HL-60/S4 treated with phorbol 12-myristate 13-acetate at 8.2 ng/mL for 4 days and 3 days (cell line): ENCODE results near the gene RHOXF2B.
"Not testable (repeated sequence)": the region's sequence is repeated elsewhere in the genome, so short reads cannot be mapped to it uniquely, and the experiment has no call there.

Experiments used
- in situ Hi-C: fragments of 300-500 bp; cut with MboI; formaldehyde crosslinking; loops from 2 replicates; pipeline ENCODE4 v1.15.0; 2022; ENCODE audit warnings: low sequenced_read_pairs

Gene RHOXF2B

DNA sequence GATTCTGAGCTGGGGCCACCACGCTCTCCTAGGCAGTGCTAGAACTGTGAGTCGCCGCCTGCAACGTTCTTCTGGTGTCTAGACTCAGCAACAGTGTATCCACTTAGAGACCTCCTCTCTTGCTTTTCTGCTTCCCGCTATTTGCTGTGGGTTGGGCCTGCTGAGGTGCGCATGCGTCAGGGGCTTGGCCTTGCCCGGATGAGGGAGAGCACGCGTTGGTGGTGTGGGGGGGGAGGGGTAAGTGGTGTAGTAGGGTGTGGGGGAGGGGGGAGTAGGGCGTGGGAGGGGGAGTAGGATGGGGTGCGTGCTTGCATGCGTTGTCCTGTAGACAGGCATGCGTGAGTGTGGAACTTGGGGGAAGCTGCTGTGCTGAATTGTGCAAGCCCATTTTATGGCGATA, at the start of gene RHOXF2B:
Gene RHOXF2B, minus strand, starts transcription at position 101 of the 400 bp plus-strand sequence. CDS start 138 bp downstream, outside the sequence.
- in situ Hi-C loops = not testable (repeated sequence)

DNA sequence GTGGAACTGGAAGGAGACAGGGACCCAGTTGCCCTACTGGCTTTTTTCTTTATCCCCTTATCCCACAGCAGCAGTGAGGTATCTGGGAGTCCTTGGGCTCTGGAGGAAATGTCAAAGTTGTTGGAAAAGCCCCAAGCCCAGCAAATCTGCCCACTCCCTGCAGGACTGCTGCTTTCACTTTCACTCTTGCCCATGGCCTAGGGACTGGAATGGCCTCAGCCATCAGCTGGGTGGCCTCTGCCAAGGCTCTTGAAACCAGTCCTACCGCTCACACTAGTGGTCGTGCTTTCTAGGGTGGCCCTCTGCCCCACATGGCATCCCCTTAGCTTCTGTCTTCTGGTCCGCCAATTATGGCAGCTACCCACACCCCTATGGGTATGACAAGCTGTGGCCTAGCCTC, 48.0 kb upstream of the RHOXF2B start:
- in situ Hi-C loops = no loop called here

DNA sequence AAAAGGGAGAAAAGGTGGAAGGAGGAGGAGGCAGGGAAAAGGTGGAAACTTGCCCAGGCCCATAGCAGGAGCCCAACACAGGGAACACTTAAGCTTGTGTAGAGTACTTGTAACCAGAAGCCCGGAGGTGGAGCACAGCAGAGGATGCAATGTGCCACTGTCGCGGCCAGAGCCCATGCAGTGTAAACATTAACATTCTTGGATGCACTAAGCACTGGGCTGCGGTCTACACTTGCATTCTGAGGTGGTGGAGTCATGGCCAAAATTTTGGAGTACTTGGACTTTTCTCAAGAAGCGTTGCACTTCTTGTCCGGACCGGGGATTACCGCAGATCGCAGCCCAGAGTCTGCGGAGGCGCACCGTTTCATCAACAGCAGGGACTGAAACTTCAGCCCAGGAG, 42.7 kb upstream of the RHOXF2B start:
- in situ Hi-C loops = no loop called here

DNA sequence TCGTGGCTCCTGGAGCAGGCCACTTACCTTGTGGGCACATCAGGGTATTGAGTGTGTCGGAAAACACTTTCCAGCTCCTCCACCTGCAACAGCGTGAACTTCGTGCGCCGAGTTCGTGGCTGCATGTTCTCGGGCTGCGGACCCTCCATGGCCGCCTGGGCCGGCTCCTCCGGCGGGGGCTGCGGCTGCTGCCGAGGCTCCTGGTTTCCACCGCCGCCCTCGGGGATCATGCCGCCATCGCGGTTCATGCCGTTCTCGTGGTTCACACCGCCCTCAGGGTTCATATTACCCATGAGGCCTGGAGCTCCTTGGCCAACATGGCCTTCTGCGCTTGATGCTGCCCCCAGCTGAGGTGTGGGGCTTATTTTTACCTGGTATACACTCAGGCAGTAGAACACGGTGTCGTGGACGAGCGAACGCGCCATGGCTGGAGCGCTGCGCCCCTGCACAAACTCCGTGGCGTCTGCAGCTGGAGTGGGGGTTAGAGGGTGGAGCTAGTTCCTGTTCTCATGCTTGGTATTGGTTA, 38.0 kb upstream of the RHOXF2B start, which contains the start of gene RHOXF1:
Gene RHOXF1, minus strand, starts transcription at position 476 of the 526 bp plus-strand sequence. Its CDS starts 51 bp downstream, at position 425.
- in situ Hi-C loops = no loop called here

DNA sequence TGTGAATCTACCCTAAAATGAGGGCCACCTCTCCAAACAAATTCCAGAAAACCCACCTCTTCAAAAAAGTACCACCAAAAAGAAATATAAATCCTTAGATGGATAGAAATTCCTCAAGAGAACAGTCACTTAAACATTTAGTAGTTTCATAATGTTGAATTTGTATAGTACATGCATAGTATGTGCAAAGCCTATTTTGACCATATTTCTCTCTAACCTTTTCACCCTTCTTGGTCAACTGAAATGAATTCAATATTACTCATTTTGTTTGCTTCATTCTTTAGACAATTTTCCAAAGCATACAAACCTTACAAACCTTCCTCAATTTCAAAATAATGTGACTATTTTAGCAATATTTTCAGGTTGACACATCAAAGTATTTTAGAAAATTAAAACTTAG, 34.1 kb upstream of the RHOXF2B start:
- in situ Hi-C loops = no loop called here

DNA sequence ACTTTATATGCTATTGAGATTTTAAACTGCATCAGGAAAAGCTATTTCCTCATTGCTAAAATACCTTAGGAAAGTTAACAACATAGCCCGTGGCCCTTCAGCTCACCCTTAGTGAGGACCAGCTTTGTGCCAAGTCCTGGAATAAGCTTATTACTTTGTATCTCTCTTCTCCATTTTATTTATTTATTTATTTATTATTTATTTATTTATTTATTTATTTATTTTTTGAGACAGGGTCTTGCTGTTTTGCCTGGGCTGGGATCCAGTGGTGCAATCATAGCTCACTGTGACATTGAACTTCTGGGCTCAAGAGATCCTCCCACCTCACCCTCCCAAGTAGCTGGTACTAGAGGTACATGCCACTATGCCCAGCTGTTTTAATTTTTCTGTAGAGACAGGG, 31.9 kb upstream of the RHOXF2B start:
- in situ Hi-C loops = no loop called here

DNA sequence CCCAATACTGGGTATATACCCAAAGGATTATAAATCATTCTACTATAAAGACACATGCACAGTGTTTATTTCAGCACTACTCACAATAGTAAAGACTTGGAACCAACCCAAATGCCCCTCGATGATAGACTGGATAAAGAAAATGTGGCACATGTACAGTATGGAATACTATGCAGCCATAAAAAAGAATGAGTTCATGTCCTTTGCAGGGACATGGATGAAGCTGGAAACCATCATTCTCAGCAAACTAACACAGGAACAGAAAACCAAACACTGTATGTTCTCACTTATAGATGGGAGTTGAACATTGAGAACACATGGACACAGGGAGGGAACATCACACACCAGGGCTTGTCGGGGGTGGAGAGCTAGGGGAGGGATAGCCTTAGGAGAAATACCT, 27.2 kb upstream of the RHOXF2B start:
- in situ Hi-C loops = not testable (repeated sequence)

DNA sequence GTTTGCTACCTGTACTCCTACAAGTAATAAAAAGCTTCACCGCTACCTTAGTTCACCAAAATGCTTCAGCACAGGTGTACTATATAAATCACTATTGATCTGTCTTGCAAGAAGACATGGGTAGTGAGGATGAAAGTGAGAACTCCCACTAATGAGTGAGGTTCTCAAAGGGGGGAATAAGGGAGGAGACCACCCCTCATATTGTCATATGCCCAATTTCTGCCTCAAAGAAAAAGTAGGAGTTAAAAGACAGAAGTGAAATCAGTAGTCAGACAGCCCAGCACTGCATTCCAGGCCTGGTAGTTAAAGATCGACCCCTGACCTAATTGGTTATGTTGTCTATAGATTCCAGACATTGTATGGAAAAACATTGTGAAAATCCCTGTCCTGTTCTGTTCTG, 23.6 kb upstream of the RHOXF2B start:
- in situ Hi-C loops = not testable (repeated sequence)

DNA sequence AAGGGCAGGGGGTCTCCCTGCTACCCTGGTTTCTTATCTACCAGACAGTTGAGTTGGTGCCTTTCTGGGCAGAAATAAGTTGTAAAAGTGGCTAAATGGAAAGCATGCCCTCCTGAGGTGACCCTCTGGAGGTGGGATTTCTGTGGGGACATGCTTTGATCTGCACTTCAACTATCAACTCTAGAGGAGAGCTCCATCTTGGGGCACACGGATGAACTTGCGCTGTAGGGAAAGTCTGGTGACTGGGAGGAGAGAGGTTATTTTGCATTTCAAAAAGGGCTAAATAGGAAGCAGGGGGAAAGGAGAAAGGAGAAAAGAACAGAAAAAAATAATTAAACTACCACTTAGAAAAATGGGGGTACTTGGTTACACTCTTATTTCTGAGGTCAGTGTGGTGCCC, 12.7 kb upstream of the RHOXF2B start:
- in situ Hi-C loops = no loop called here

DNA sequence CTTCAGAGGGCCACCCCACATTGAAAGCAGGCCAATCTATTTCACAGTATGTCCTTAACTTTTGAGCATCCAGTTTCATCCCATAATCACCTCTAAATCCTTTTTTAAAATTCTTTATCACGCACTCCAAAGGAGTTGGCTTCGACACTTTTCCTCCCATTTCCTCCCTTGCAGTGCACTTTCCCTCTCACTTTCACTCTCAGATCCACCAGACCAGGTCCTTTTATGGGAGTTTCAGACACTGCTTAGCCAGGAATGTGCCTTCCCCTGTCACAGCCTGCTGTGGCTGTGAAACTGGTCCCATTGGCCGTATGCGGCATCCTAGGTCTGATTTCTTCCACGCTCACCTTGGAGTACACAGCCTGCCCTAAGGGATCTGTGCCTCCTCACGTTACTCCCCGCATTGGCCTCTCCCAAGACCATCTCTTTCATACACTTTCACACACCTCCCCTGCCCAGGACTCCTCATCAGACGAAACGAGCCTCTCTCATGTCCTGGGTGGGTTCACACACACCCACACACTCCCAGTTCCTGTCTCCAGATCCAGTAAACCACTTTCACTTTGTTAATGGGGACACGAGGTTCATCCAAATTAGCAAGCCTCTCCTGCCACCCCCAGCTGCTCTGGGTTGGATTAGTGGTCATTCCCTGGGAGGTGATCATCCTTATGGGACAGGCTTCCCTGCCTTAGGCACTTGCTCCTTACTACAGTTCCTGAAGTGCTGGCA, 10.0 kb upstream of the RHOXF2B start:
- in situ Hi-C loops = no loop called here

DNA sequence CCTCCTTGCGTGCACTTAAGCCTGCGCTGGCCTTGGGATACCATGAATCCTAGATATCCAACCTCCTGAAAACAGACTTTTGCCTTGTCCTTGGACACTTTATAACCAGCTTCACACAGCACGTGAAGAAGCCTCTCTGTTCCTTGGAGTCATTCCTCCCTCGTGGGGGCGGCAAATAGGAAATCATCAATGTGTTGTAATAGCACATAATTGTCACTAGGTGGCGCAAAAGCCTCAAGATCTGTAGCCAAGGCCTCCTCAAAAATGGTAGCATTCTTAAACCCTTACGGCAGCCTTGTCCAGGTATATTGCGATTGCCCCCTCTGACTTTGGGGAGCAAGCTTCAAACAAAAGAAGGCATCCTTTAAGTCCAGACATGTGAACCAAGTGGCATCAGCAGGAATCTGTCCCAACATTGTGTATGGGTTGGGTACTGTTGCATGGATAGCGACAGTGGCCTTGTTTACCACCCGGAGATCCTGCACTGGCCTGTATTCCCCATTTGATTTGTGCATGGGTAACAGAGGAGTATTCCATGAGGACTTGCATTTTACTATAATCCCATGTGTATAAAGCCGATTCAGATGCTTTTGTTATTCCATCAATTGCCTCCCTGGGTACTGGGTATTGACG, 8.2 kb upstream of the RHOXF2B start:
- in situ Hi-C loops = not testable (repeated sequence)

DNA sequence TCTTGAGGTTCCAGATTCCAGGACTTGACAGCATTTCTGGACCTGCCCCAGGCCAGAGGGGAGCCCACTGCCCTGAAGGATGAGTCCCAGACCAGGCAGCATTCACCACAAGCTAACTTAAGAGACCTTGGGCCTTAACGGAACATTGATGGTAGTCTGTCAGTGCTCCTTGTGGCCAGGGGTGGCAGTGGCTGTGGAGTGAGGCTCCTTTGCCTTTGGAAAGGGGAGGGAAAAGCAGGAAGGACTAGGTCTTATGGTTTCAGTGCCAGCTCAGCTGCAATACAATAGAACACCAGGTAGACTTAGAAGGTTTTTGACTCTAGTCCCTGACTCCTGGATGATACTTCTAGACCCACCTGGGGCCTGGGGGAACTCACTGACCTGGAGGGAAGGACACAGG, 11.3 kb downstream of the RHOXF2B start:
- in situ Hi-C loops = not testable (repeated sequence)

DNA sequence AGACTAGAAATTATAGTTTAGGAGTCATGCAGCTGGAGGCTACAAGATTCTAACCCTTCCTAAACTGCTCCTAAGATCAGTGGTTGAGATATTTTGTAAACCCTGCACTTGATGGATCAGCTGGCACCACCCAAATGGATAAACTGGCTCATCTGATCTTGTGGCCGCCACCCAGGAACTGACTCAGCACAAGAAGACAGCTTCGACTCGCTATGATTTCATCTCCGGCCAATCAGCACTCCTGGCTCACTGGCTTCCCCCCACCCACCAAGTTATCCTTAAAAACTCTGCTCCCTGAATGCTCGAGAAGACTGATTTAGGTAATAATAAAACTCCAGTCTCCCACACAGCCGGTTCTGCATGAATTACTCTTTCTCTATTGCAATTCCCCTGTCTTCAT, 34.8 kb downstream of the RHOXF2B start:
- in situ Hi-C loops = not testable (repeated sequence)

DNA sequence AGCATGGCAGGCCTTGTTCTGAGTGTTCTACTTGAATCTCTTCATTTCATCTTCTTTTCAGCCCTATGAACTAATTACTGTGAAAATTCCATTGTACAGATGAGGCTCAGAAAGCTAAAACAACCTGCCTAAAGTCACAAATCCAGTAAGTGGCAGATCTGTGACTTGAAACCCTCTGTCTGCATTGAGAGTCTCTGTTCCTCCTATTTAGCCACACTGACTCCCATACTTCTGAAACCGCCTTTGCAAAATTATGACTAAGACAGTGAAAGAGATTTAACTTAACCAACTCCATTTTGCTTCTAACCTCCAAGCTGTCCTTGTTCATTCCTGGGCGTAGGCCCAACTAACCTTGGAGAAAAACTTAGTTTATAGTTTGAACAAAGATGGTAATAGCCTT, 35.2 kb downstream of the RHOXF2B start:
- in situ Hi-C loops = not testable (repeated sequence)

DNA sequence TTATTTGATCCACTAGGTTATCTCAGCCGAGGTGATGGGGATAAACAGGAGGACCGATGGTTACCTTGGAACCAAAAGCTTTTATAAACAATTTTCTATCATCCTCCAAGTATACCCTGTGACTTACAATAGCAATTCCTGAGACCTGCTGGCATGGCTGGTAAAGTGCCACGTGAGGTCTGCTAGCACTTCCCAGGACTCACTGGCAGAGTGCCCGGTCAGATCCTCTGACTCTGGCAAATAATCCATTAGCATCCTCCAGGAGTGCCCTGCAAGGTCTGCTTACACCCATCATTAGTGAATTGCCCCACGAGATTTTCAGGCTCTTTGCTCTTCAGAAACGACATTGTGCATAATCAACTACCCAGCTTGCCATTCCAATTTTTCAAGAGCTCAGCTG, 37.3 kb downstream of the RHOXF2B start:
- in situ Hi-C loops = not testable (repeated sequence)

DNA sequence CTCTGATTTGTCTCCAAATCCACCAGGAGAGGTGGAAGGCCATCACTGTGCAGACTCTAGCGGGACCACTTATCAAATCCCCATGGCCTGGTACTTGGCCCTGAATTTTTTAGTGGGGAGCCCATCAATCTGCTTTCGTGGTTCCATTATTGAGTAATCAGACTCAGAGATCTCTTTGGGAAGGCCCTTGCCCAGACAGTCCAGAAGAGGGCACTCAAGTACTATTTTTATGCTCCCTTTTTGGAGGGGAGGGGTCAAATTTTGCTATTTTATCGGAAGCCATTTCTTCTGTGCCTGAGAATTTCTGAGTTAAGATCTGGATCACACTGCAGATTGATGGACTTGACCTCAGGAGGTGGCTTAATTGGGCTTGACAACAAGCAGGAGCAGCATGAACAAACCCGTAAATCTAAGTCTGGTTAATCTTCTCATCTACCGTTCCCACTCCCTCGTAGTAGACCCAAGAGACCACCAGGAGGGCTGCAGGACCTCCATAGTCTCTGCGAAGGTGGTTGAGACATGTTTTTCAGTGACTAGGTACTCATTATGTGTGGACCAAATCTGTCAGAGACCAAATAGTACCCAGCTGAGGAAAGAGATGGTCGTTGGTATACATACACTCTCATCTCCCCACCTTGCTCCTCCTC, 38.3 kb downstream of the RHOXF2B start:
- in situ Hi-C loops = not testable (repeated sequence)

DNA sequence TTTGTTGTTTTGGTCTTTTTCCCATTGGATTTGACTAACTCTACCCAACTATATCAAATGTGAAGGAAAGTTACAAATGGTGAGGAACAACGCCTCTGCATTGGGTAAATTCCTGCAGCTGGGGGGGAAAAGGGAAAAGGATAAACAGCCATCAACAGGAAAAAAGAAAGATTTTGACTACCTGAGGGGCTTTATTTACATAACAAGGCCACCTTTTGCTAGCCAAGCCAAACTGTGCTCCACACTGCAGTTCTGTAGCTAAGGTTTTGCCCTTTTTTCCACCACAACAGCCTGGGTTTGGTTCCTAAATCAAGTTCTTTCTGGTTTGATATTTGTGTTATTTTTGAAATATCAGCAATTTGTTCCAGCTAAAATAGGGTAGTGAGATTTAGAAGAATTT, 40.8 kb downstream of the RHOXF2B start:
- in situ Hi-C loops = no loop called here

DNA sequence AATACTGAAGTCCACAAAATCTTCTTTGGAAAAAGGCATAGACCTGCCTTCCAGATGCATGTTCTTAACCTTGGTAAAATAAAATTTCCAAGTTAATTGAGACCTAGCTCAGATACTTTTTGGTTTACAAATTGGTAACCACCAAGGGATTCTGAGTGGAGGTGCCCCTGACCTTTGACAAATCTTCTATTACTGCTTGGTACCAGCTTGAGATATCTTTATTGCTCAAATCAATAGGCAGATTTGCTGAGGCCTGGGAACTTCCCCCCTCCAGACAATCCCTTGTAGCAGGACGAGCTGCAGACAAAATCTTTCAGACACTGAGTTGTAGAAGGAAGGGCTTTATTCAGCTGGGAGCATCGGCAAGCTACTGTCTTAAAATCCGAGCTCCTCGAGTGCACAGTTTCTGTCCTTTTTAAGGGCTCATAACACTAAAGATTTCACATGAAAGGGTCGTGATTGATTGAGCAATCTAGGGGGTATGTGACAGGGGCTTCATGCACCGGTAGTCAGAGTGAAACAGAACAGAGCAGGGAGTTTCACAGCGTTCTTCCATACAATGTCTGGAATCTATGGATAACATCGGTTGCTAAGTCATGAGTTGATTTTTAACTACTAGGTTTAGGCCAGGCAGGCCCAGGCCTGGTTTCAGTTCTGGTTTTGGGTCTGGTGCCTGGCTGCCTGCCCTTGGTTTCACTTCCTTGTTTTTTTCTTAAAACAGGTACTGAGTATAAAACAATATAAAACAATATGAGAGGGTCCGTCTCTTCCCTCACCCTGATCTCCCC, 41.8 kb downstream of the RHOXF2B start:
- in situ Hi-C loops = not testable (repeated sequence)

DNA sequence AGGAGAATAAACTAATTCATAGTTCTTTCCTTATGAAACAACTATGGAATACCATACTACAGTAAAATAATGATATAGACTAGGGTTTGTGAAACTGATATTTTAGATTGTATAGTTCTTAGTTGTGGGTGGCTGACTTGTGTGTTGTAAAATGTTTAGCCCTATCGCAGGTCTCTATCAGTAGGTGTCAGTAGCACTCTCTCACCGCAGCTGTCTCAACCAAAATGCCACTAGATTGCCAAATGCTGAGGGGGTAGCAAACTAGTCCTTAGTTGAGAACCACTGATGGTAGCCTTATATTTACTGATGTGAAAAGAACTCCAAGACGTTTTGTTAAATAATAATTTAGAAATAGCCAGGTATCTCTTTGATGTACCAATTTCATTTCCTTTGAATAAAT, 48.1 kb downstream of the RHOXF2B start:
- in situ Hi-C loops = no loop called here

DNA sequence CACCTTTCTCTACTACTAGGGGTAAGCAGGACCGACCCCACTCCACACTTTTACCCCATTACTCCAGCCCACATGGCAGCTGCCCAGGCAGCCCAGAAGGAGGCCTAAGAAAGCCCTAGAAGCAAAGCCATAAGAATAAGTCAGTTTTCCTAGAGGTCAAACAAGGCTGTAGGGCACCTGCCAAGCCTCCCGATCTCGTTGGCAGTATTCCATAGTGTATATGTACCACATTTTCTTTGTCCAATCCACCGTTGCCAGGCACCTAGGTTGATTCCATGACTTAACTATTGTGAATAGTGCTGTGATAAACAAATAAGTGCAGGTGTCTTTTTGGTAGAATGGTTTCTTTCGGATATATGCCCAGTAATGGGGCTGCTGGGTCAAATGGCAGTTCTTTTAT, 54.2 kb downstream of the RHOXF2B start:
- in situ Hi-C loops = no loop called here

DNA sequence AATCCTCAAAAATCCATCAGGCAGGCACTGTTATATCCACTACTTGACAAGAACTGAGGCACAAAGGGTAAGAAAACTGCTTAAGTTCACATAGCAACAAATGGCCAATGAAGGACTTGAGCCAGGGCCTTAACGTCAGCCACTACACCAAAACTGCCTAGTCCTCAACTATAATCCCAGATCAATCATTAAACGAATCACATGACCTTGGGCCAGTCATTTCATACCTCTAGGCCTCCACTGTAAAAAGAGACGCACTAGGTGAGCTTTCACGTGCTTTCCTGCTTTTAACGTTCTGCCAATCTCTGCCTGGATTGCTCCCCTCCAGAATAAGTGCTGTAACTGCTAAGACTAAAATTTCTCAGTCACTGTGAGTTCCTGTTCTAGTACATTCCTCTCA, 54.7 kb downstream of the RHOXF2B start:
- in situ Hi-C loops = no loop called here
